ENCODE measurements around the gene PDE1A. TPM values are rescaled to one million over a fixed set of nuclear protein-coding genes. Genes with fewer than 3 reads are reported as not detected.

PDE1A gene
- total RNA-seq, result under 0.01 and 2.4 TPM in 2 replicates

GRCh38 chr2:182426918-182427240 lies at the start of gene PDE1A:
Gene PDE1A (minus strand): TSS chr2:182427036.

